CD4-positive, alpha-beta T cell (primary cell): Measurements from ENCODE around the gene YEATS2. TPM values are rescaled to one million over a fixed set of nuclear protein-coding genes. Genes with fewer than 3 reads are reported as not detected.

Experiments used
- ATAC-seq: fragments of 200-7000 bp; cut with Tn5 transposase; one replicate; pipeline ENCODE4 v1.10.0; 2022; ENCODE audit warnings: mild to moderate bottlenecking; ENCODE audit not compliant: poor library complexity
- CTCF ChIA-PET: fragments of 350-600 bp; sonication (Branson Sonifier 250); formaldehyde crosslinking; loops from one replicate; lab custom pipeline; 2021; ENCODE audit warnings: antibody characterized with exemption, inconsistent platforms; lab: Charles Lee
- POLR2A ChIA-PET: fragments of 350-600 bp; sonication (Branson Sonifier 250); formaldehyde crosslinking; loops from one replicate; lab custom pipeline; 2021; ENCODE audit warnings: antibody characterized with exemption, inconsistent platforms; lab: Charles Lee
- DNase-seq, 14 experiments: peaks; one replicate each; pipeline ENCODE4 v3.0.0-alpha.2; 2013 to 2020; ENCODE audit warnings: mixed read lengths in 2 of 14
- H3K27ac ChIP-seq, 2 donors: one replicate each; pipeline versions ENCODE4 v1.5.1 to v1.7.0; 2013; ENCODE audit warnings: low read length in 2 of 2, low read depth in 1 of 2, mild to moderate bottlenecking in 1 of 2
- H3K27me3 ChIP-seq, 2 experiments: 1 replicate in 1 of 2; 2 replicates in 1 of 2; pipeline versions ENCODE4 v1.6.1 to v1.7.0; 2013; ENCODE audit warnings: low read length in 2 of 2, control low read depth in 1 of 2, mild to moderate bottlenecking in 1 of 2, moderate library complexity in 1 of 2; ENCODE audit not compliant: insufficient read depth in 2 of 2, control insufficient read depth in 1 of 2
- H3K36me3 ChIP-seq: one replicate; pipeline ENCODE4 v1.6.1; 2013; ENCODE audit warnings: low read length, control low read depth; ENCODE audit not compliant: insufficient read depth
- H3K4me1 ChIP-seq: one replicate; pipeline ENCODE4 v1.6.1; 2013; ENCODE audit warnings: low read length, control low read depth; ENCODE audit not compliant: insufficient read depth
- H3K4me3 ChIP-seq: one replicate; pipeline ENCODE4 v1.5.1; 2013; ENCODE audit warnings: mild to moderate bottlenecking, low read length, moderate library complexity
- H3K9me3 ChIP-seq, 2 experiments: 1 replicate in 1 of 2; 2 replicates in 1 of 2; pipeline versions ENCODE4 v1.6.1 to v1.7.0; 2013; ENCODE audit warnings: low read length in 2 of 2, mild to moderate bottlenecking in 2 of 2, control low read depth in 1 of 2, moderate library complexity in 1 of 2; ENCODE audit not compliant: control insufficient read depth in 1 of 2, insufficient read depth in 1 of 2
- H3K27ac Mint-ChIP-seq: one replicate; pipeline ENCODE4 v1.8.0; 2020; ENCODE audit warnings: mixed read lengths
- H3K27me3 Mint-ChIP-seq: one replicate; pipeline ENCODE4 v1.8.0; 2021; ENCODE audit warnings: mixed read lengths
- H3K36me3 Mint-ChIP-seq: one replicate; pipeline ENCODE4 v1.8.0; 2021; ENCODE audit warnings: low read depth, mixed read lengths
- H3K4me1 Mint-ChIP-seq: one replicate; pipeline ENCODE4 v1.8.0; 2021; ENCODE audit warnings: low read depth, mixed read lengths
- H3K4me3 Mint-ChIP-seq: one replicate; pipeline ENCODE4 v1.8.0; 2020; ENCODE audit warnings: mild to moderate bottlenecking, mixed read lengths
- H3K9me3 Mint-ChIP-seq: one replicate; pipeline ENCODE4 v1.8.0; 2020; ENCODE audit warnings: mixed read lengths
- CTCF ChIP-seq: fragments of 200-600 bp; IDR thresholded peaks from one replicate; pipeline ENCODE4 v1.8.0; 2022; ENCODE audit warnings: antibody characterized with exemption, mild to moderate bottlenecking
- intact Hi-C, 2 experiments: fragments of 100-400 bp; cut with DNase I in 1 of 2; cut with micrococcal nuclease in 1 of 2; formaldehyde crosslinking; loops; one replicate each; pipeline versions ENCODE4 v1.15.1 to v1.9.0; 2023 to 2025; cut with DNase I, micrococcal nuclease
- total RNA-seq, 174 experiments: library from RNA in 2 of 174; stranded (reverse) in 2 of 174; gene quantifications; one replicate each; pipeline ENCODE4 v1.2.3 and lab custom pipeline; 2021 to 2026

The YEATS2 gene
- total RNA-seq, 2 experiments from 2014 or later, result 14.6 to 15.9 TPM

DNA sequence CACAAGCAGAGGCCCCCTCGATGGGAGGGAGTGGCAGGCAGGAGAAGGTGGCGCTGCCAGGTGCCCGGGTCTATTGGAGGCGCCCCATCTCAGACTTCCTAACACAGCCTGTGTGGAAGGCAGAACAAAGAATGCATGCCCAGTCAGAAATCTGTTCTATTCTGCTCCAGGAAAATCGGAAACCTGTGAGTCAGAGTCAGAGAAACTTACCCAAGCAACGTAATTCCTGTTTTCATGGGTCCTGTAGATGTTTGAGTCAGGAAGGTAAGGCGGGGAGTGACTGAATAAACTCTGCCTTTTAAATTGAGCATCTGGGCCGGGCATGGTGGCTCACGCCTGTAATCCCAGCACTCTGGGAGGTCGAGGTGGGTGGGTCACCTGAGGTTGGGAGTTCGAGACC lies 114.0 kb downstream of the YEATS2 start:
- peaks cover 61% of the 10 kb centered on the region for H3K36me3 Mint-ChIP-seq
- H3K9me3 ChIP-seq, result no peaks in the 10 kb centered on the region
- peaks cover 19% of the 10 kb centered on the region for H3K4me1 Mint-ChIP-seq
- intact Hi-C loops, result no loop called here
- no peak overlapping the region for H3K4me3 ChIP-seq
- DNase-seq (no peak), ATAC-seq (no peak)
- no peaks in the 10 kb centered on the region for H3K9me3 Mint-ChIP-seq
- H3K4me1 ChIP-seq, result peaks cover 12% of the 10 kb centered on the region
- no peaks in the 10 kb centered on the region for H3K27me3 Mint-ChIP-seq
- peaks cover 49% of the 10 kb centered on the region for H3K36me3 ChIP-seq
- H3K27ac Mint-ChIP-seq, result no peak overlapping the region
- ChIA-PET POLR2A (no interaction called here), CTCF (no interaction called here)
- no peak for TF ChIP-seq CTCF
- no peaks in the 10 kb centered on the region for H3K27me3 ChIP-seq
- H3K27ac ChIP-seq, result no peak overlapping the region
- H3K4me3 Mint-ChIP-seq, result no peak overlapping the region

DNA sequence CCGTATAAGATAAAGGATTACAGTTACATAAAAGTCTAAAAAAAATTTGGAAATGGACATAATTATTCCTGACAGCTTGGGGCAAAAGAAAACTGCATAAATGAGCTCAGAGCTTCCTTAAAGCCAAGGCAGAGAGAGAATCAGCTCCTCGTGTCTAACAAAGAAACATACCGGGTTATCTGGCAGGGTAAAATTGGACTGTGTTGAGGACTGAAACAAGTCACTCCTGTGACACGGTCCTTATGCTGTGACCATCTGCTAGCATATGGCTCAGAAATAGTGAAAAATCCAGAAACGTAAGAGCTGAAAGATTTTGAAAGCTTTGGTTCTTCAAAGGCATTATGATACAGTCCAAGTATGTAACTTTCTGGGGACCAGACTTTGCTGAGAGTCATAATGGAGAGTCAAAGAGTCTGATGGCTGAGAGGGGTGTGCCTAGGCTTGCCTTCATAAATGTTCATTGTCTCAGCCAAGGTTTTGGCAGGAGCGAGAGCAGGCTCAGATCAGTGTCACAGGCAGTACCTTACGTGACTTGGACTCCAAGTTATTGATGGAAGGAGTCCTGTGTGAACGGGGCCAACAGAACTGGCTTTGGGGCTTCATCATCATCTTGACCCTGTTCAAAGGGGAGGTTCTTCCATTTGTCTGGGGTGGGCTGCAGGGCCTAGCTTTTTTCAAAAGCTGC lies 115.3 kb downstream of the YEATS2 start:
- Mint-ChIP-seq H3K36me3 (peaks cover 53% of the 10 kb centered on the region), H3K27ac (peak overlapping the region; percentile 30), H3K9me3 (no peaks in the 10 kb centered on the region), H3K27me3 (no peaks in the 10 kb centered on the region), H3K4me3 (no peak overlapping the region), H3K4me1 (peaks cover 19% of the 10 kb centered on the region)
- H3K4me1 ChIP-seq, result peaks cover 12% of the 10 kb centered on the region
- no peaks in the 10 kb centered on the region for H3K9me3 ChIP-seq
- no peak for ATAC-seq
- ChIA-PET POLR2A (no interaction called here), CTCF (interaction anchor here (0.6 kb wide), 1 partner anchor 17 kb away, joined by 5 read pairs; no protein-coding TSS in a partner anchor)
- intact Hi-C loops, result no loop called here
- H3K36me3 ChIP-seq, result peaks cover 37% of the 10 kb centered on the region
- no peak overlapping the region for H3K4me3 ChIP-seq
- no peak for TF ChIP-seq CTCF
- no peak overlapping the region for H3K27ac ChIP-seq
- no peak for DNase-seq
- no peaks in the 10 kb centered on the region for H3K27me3 ChIP-seq

DNA sequence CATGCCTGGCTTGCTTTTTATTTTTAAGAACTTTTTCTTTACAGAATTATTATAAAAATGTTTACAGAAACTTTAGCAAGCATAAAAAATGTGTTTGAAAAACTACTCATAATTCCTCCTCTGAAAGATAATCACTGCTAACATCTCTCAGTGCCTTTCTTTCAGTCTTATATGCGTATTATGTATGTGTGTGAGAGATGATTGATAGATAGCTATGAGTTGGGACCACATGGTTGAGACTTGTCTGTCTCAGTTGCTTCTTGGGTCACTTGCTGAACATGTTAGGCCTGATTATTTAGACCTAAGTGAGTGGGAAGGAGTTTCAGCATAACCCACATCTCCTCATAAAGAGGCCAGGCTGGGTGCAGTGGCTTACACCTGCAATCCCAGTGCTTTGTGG lies 116.6 kb downstream of the YEATS2 start:
- TF ChIP-seq CTCF, result no peak
- peaks cover 47% of the 10 kb centered on the region for H3K36me3 Mint-ChIP-seq
- peaks cover 25% of the 10 kb centered on the region for H3K36me3 ChIP-seq
- H3K4me3 Mint-ChIP-seq, result no peak overlapping the region
- H3K27me3 ChIP-seq, result no peaks in the 10 kb centered on the region
- CTCF ChIA-PET, result no interaction called here
- intact Hi-C loops, result no loop called here
- no peaks in the 10 kb centered on the region for H3K9me3 ChIP-seq
- peaks cover 19% of the 10 kb centered on the region for H3K4me1 Mint-ChIP-seq
- ATAC-seq (no peak), DNase-seq (no peak)
- H3K27ac Mint-ChIP-seq, result peak overlapping the region; percentile 75
- no peaks in the 10 kb centered on the region for H3K27me3 Mint-ChIP-seq
- H3K27ac ChIP-seq, result peak overlapping the region; percentile 15 to 34
- peaks cover 12% of the 10 kb centered on the region for H3K4me1 ChIP-seq
- no peaks in the 10 kb centered on the region for H3K9me3 Mint-ChIP-seq
- POLR2A ChIA-PET, result interaction anchor here (2.2 to 2.3 kb wide), 2 partner anchors 12 to 70 kb away, joined by 9 to 12 read pairs; partner anchors contain the start of gene PARL
- no peak overlapping the region for H3K4me3 ChIP-seq
